ENCODE data around the gene CTNNA3.

The CTNNA3 gene

DNA sequence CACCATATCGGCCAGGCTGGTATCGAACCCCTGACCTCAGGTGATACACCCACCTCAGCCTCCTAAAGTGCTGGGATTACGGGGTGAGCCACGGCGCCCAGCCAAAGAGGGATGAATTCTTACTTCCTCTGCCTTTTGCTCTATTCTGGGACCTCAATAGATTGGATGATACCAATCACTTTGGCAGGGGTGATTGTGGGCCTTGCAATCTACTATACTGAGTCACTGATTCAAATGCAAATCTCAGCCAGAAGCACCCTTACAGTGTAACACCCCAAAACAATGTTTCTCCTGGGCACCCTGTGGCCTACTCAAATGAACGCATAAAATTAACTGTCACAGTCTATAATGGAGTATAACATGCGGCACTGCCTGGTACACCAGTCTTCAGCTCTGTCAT is 1366.8 kb downstream of the CTNNA3 start:
- no peak for DNase-seq

DNA sequence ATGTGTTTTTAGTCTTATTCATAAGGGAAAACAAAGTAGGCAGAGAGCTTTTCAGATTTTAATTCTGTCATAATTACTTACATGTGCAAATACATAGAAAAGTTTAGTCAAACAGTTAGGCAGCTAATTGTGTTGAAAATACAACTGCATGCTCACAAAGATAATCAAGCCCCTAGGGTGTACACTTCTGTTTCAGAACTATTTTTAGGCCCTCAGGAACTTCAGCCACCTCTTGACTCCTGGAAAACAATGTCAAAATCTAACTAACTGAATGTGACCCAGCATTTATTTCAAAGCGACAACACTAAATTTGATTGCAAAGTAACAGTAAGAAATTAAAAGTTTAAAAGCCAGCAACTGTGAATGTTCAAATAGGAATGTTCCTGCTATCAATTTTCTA is 1369.1 kb downstream of the CTNNA3 start:
- DNase-seq = no peak

DNA sequence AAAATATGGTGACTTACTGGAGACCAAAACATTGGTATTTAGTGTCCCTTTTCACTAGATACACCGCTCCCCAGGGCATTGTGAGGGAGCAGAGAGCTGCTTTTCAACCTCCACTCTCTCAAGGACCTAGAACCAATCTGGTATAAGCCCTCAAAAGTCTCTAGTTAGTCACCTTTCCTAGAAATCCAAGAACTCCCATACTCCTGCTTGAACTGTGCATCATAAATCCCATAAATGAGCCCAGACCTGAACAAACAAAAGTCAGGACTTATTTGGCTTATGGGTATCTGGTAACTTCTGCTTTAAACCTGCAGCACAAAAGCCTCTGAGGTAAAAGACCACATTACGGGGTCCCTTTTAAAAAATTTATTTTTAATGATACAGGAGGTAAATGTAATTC is 1373.2 kb downstream of the CTNNA3 start:
- no peak for DNase-seq

DNA sequence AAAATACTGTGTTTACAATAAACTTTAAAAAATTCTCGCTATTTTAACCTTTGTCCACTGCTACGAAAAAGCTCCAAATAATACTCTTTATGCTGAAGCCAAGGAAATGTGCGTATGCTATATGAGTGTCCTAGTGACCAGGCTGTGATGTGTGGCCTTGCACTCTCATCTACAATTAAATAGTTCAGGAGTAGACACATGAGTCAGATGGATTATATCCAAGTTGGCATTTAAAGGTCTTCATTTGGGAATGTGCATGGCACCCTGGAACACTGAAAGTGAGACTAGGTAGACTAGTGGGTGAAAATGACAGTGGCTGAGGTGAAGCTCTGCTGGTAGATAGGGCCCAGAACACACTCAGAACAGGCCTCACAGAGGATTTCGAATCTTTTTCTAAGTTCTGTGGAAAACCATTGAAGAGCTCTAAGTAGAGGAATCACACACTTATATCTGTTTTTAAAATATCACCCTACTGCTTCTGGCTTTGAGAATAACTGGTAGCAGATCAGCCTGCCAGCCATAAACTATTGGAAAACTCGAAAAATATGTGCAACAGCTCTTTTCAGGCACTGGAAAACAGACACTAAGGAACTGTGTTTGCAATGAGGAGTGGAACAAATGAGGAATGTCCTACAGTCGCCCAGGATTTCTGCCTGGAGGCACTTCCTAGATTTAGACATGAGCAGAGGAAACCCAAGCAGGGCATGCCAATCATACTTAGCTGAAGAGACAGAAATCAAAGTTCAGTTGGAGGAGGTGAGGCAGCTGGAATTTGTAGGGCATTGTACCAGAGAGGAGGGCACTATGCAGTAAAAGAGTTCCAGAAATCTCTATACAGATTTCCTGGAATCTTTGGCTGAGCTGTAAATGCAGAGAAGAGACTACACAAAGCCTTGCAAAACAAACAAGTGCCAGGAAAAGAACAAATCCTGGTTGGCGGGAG is 1374.0 kb downstream of the CTNNA3 start:
- peak; percentile 48 for DNase-seq

DNA sequence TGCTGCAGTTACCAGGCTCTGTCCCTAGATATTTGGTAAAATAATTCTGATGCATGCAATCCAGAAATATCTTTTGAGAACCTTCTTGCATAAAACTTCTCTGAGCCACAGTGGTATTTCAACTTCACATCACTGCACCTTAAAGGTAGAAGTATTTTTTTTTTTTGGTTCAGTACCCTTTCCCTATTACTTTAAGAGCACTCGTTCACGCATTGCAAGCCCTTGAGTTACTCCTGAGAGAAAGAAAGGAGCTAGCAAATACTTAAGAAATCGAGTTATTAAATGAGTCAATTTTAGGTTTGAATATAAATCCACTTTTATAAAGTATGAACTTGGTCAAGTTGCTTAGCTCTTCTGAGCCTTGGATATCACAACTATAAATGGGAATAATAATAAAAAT is 1377.2 kb downstream of the CTNNA3 start:
- DNase-seq = no peak

DNA sequence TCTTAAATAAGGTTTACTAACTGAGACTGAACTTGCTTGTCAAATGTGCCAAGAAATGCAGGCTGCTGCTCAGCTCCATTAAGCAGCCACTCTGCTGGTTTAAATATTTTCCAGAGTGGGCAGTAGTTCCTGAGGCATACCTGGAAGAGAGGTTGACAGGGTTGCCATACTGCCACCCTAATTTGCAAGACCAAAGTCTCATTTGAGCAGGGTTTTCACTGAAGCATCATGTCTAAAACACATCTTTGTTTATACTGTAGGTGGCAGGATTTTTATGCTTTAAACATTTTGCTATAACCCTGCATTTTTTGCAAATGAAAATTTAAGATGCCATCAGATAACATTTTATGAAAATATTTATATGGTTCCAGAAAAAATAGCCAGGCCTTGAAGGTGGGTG is 1388.2 kb downstream of the CTNNA3 start:
- DNase-seq = no peak

DNA sequence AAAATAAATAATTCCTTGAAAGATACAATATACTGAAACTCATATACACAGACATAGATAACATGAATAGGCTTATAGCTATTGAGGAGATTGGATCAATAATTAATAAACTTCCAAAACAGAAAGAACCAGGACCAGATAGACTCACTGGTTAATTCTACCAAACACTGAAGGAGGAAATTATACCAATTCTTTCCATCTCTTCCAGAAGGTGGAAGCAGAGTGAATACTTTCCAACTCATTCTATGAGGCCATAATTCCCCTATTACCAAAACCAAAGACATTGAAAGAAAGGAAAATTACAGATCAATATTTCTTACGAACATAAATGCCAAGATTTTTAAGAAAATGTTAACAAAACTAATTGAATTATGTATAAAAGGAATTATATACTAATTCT is 1394.9 kb downstream of the CTNNA3 start:
- DNase-seq = no peak

DNA sequence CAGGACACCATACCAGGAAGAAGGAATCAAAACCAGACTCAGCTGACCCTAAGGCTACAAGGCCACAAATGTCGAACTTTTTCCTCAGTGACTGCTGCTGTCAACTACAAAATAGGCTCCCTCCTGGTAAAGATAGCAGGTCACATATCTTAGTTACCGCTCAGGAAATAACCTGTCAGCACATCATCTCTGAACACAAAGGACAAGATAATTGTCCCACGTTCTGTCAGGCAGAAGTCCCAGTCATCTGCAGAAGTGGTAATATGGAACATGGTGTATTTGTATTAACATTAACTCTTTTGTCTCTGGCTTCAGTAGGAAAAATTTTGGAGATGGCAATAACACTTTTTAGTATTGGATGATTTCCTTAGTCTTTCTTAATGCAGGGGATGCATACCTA is 1400.4 kb downstream of the CTNNA3 start:
- DNase-seq = no peak

DNA sequence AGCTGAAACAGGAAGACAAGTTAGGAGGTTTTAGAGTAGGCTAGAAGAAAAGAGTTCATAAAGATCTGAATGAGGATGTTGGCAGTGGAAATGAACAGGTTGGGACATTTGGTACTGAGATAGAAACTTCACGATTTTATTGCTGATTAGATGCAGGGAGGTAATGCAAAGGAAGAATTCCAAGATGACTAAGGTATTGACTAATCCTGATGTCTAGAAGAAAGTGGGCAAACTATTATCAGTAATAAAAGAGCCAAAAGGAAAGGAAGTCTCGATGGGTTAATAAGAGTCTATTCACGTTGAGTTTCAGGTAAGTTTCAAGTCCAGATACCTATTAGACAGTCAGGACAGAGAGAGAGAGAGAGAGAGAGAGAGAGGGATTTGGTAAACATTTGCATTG is 1401.5 kb downstream of the CTNNA3 start:
- no peak for DNase-seq

DNA sequence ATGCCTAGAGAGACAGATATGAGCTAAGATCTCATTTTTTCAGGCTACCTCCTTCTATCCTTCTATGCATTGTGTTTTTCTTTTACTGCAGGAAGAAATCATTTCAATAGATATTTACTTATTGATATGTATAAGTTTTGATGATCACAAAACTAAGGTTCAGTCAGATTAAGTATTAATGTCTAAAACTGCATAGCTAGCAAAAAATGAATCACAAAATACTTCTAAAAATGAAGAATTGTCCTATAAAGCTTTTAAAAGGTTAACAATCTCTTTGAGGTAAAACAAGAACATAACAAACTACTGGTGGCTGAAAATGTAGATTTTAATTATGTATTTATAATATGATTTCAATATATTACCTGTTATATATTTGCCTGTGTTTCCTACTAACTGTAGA is 1403.1 kb downstream of the CTNNA3 start:
- no peak for DNase-seq

DNA sequence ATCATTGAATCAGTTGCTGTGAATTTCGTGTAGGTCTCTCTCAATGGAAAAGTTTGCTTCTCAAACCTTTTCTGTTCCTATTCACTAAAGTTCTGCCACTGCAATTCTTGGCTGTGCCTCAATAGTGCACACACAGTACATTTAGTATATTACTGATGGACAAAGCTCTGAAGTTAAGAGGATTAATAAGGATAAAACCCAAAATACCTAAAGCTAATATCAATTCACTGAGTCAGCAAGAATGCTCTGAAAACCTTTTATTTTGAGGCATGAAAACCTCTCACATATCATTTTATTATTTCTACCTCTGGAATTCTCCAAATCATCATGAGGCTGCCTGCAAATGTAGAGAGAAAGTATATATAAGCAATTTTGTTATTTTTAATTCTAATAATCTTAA is 1403.5 kb downstream of the CTNNA3 start:
- DNase-seq = no peak

DNA sequence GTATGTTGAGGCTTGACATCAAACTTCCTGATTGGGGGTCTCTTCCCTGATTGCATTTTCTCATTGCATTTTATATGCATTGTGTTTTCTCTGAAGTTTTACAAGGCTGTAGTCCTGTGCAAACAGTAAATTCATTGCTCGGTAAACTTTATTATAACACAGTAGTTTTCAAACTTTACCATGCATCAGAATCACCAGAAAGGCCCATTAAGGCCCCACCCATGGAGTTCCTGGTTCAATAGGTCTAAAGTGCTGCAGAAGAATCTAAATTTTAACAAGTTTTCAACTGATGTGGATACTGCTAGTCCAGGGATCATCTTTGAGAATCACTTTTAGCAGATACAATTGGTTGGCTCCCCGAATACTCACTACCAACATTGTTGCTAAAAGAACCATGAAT is 1404.9 kb downstream of the CTNNA3 start:
- no peak for DNase-seq

DNA sequence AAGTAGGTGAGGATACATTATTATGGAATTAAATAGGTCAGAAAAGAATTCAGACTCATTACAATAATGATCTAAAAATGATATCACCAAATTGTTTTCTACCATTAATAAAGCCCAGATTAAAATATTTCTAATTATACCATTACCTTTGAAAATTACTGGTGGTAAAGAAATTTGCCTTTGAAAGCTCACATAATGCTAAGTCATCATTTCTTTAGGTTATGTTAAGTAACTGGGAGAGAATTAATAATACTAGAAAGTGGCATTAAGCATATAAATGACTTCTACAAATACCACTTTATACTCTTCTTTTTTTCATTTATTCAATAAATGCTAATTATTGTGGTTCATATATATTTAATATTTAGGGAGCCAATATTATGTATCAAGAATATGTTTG is 1411.4 kb downstream of the CTNNA3 start:
- DNase-seq = no peak

DNA sequence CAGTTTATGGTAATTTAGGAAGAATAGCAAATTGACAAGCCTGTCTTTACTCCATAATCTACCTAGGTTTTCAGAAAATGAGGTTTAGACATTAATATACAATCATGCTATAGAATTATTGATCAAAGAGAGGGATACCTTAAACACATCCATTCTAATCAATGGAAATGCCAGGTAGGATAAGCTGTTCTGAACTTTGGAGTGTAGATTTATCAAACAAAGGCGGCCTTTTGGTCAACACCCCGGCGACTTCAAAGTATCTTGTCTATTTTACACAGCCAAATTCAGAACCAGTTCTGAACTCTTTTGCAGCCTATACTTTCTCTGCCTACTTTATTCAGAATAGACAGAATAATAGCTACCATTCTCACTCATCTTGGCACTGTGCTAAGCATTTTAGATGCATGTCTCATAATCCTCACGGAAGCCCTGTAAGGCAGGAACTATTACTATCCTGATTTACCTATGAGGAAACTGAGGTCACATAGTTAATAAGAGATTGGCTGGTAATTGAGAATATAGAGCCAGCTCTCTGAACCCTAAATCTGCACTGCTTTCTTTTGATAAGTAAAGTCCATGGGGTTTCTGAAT is 1412.0 kb downstream of the CTNNA3 start:
- DNase-seq = no peak

DNA sequence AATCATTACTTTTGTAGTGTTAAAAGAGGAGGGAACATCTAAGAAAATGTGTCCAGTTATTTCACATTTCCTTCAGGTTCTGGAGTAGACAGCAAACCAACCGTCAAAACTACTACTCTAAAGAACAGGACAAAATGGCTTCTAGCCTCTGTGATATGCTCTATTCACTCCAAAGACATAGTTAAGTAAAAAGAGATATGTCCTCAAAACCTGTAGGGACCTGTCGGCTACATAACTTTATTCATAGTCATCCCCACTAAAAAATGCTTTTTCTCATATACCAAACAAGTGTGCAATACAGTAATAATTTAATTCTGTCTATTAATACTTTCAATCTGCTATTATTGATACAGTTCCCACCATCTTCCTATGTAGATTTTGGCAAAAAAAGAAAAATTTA is 1412.9 kb downstream of the CTNNA3 start:
- no peak for DNase-seq

DNA sequence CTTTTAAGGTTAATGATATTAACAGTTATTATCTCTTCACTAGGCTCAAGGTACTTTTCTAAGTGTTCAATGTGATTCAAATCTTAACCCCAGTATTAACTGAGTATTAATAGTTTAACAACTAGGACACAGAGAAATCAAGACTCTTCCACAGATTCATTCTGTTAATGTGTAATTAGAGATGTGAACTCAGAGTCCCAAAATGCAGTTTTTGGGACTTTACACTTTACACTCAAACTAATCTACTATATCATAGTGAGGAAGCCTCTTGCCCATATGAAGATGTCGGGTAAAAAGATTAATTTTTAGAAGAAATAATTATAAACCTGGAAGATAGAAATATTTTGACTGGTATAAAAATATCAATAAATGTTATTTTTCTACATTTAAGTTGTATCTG is 1414.7 kb downstream of the CTNNA3 start:
- no peak for DNase-seq

DNA sequence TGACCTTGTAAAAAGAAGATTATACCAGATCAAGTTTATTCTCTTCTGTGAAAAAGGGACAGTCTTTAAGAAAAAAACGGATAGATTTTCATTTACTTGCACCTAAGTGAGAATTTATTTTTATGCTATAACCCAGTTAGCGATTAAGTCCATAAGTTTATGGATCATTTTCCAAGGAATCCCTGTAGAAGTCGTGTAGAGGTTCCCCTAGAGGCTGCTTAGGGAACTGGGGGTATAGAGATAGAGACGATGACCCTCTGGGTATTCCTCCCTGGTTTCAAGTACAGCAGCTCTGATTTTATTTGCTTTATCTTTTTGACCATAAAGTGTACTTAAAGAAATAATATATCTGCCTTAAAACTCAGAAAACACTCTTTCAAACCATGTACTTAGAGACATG is 1418.5 kb downstream of the CTNNA3 start:
- DNase-seq = no peak

DNA sequence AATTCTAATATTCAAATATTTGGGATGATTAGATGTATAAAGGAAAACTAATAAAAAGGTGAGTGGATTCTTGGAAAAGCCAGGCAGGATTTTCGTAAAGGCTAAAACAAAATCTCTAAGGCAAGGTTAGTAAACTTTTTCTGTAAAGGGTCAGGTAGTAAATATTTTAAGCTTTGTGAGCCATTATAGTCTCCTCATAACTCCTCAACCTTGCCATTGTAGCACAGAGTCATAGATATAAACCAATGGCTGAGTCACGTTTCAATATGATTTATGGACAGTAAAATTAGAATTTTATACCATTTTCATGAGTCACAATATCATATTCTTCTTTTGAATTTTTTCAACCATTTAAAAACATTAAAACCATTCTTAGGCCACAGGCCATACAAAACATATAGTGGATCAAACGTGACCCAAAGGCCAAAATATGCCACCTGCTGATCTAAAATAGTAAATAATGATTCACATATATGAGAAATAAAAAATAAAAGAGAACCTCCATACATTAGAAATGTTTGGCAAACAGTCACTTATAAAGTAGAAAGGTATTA is 1422.0 kb downstream of the CTNNA3 start:
- DNase-seq = no peak

DNA sequence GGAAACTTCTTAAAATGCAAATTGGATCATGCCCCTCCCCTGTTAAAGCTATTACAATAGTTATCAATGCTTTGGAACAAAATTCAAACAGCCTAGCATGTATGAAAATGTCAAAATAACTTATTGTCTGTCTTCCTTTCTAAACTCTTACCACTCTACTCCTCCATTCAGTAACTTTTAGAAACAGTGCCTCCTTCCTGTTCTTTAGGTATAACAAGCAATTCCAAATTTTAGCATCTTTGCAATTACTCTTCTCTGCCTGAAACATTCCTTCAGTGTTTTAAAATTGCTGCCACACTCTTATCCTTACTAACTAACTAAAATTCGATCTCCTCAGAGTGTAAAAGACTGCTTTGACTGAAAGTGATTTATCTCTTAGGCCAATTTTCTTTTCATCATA is 1430.6 kb downstream of the CTNNA3 start:
- DNase-seq = no peak

DNA sequence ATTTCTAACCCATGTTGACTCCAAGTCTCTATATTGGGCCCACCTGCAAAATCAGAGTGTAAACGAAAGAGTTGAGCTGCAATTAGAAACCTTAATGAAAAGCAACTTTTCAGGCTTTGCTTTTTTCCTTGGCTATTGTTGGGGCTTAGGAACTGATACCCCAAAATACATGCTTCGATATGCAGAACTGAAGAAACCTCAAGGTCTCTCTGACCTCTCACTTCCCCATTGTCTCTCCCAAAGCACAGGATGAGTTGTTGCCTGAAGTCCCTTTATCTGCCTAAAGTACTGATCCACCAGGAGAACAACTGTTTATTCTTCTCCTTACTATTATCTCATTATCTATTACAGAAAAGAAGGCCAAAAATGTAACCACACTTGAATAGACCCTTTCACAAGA is 1436.2 kb downstream of the CTNNA3 start:
- no peak for DNase-seq

DNA sequence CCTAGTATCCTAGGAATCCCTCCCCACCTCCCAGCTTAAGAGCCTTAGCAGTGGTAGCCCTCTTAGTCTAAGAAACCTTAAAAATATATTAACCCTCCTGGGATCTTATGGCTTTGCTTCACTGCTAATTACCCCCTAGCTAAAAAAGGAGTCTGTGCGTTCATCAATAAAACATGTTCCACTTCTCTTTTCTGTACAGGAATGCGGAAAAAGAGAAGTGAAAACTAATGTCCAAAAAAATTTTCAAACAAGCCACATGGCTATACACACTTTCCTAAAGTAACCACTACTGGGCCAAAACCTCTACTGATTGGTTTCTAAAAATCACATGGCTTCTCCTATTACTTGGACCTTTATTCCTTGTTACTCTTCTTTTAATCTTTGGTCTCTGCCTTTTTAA is 1437.3 kb downstream of the CTNNA3 start:
- no peak for DNase-seq

DNA sequence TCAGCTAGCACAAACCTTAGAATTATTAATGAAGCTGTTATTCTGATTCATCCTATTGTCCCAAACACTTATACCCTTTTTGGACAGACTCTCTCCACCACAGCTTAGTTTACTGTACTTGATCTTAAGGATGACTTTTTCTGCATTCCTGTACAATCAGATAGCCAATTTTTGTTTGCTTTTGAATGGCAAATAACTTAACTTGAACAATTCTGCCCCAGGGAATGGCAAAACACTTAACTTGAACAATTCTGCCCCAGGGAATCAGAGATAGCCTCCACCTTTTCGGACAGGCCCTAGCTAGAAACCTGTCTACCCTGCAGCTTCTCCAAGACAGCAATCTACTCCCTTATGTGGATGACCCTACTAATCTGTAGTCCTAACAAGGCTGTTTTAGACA is 1438.2 kb downstream of the CTNNA3 start:
- DNase-seq = no peak

DNA sequence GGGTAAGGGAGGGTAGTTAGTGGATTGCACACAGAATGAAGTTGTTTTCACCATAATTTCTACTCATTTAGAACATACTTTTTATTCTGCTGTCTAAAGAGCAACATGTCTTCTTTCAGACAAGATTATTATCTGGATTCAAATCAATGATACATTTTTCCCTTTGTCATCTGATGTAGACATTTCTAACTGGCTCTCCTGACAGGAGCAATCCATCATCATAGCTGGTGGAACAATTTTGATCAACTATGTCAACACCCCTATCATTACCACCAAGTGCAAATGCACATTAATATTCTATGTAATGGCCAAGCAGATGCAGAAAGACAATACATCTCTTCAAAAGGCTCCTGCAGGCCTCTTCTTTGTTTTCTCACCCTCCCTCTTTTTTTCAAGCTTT is 1443.0 kb downstream of the CTNNA3 start:
- no peak for DNase-seq

DNA sequence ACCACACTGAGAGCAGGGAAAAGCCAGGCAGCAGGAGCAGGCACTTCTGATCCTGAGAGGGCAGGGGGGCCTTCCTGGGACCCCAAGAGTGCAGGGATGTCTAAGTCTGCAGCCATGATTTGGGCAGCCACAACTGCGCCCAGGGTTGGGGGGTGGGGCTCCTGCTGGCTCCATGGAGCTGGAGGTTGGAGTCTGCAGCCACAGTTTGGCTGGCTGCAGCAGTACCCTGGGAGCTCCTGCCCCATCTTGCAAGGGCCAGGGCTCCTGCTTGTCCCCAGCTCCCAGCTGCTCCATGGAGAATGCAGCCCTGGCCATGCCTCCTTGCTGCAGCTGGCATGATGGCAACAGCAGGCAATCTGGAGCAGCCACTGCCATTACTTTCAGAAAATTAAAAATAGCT is 1449.8 kb downstream of the CTNNA3 start:
- DNase-seq = no peak
